K562 (cell line): ENCODE data around the gene UBN2. TPM values are rescaled to one million over a fixed set of nuclear protein-coding genes. Genes with fewer than 3 reads are reported as not detected.

Experiments
- ATAC-seq: fragments of 200-7000 bp; cut with Tn5 transposase; 3 replicates; pipeline ENCODE4 v1.9.1; 2020; ENCODE audit warnings: moderate library complexity
- BruUV-seq: library from RNA; stranded (reverse); fragments of 400-500 nt; replicated peaks from 2 replicates; lab custom pipeline; 2021; lab: Mats Ljungman, UMichigan
- CTCF ChIA-PET: fragments of 300-600 bp; formaldehyde crosslinking; extraction: SDS; loops from one replicate; lab custom pipeline; 2021; ENCODE audit warnings: low intra/inter-chr PET ratio; lab: Yijun Ruan, JAX
- POLR2A ChIA-PET: fragments of 300-600, 350-650 bp; sonication (Branson Sonifier 250); formaldehyde crosslinking; extraction: SDS; loops from one replicate; lab custom pipeline; 2021; ENCODE audit warnings: antibody characterized with exemption, inconsistent platforms; lab: Yijun Ruan, JAX
- DNase-seq, 4 experiments: peaks; one replicate each; pipeline versions ENCODE4 v3.0.0 to v3.0.0-alpha.2; 2011 to 2018; ENCODE audit warnings: low spot score in 3 of 4, mixed read lengths in 3 of 4; ENCODE audit errors: extremely low read depth in 1 of 4
- FAIRE-seq: peaks from 2 replicates; lab custom pipeline; 2011; peaks lifted over from hg19 to GRCh38; lab: Jason Lieb, UNC
- H2AFZ ChIP-seq: 2 replicates; pipeline ENCODE4 v1.6.0; 2011; ENCODE audit warnings: low read depth, low read length, control low read depth, inconsistent platforms
- H3K27ac ChIP-seq: fragments of 200-600 bp; 3 replicates; pipeline ENCODE4 v1.8.0; 2011; ENCODE audit warnings: low read depth, mild to moderate bottlenecking, control low read depth, inconsistent platforms, low read length, moderate library complexity, mixed read lengths; ENCODE audit errors: extremely low read depth
- H3K27me3 ChIP-seq, 2 experiments: fragments of 300-600 bp in 1 of 2; 2 replicates in 1 of 2; 3 replicates in 1 of 2; pipeline versions ENCODE4 v1.6.0 to v1.8.0; 2011; ENCODE audit warnings: inconsistent platforms in 2 of 2, low read length in 2 of 2, mild to moderate bottlenecking in 1 of 2, mixed read lengths in 1 of 2, moderate library complexity in 1 of 2; ENCODE audit not compliant: control insufficient read depth in 2 of 2, insufficient read depth in 2 of 2
- H3K36me3 ChIP-seq: fragments of 300-600 bp; 3 replicates; pipeline ENCODE4 v1.8.0; 2011; ENCODE audit warnings: mild to moderate bottlenecking, low read length, inconsistent platforms; ENCODE audit not compliant: control insufficient read depth, insufficient read depth
- H3K4me1 ChIP-seq, 2 experiments: fragments of 200-600 bp in 1 of 2; replicated peaks in 1 of 2; 2 replicates in 1 of 2; 3 replicates in 1 of 2; pipeline versions ENCODE4 v1.5.1 to v1.8.0; 2011; ENCODE audit warnings: inconsistent platforms in 2 of 2, low read length in 2 of 2, mild to moderate bottlenecking in 1 of 2, mixed read lengths in 1 of 2, moderate library complexity in 1 of 2; ENCODE audit not compliant: control insufficient read depth in 2 of 2, insufficient read depth in 2 of 2
- H3K4me2 ChIP-seq: 2 replicates; pipeline ENCODE4 v1.6.1; 2011; ENCODE audit warnings: low read length, control low read depth, inconsistent platforms, mixed read lengths; ENCODE audit not compliant: insufficient read depth
- H3K4me3 ChIP-seq: fragments of 200-600 bp; sonication (generic), shearing (Covaris generic); 2 replicates; pipeline ENCODE4 v1.5.1; 2016; ENCODE audit warnings: control low read depth, inconsistent platforms
- H3K79me2 ChIP-seq: fragments of 200-600 bp; 3 replicates; pipeline ENCODE4 v1.8.0; 2011; ENCODE audit warnings: low read length, inconsistent platforms; ENCODE audit not compliant: control insufficient read depth, insufficient read depth
- H3K9ac ChIP-seq, 2 experiments: 2 replicates each; pipeline versions ENCODE4 v1.6.0 to v1.6.1; 2011; ENCODE audit warnings: low read depth in 2 of 2, low read length in 2 of 2, control low read depth in 1 of 2, inconsistent platforms in 1 of 2, mild to moderate bottlenecking in 1 of 2, mixed read lengths in 1 of 2; ENCODE audit not compliant: insufficient read depth in 1 of 2
- H3K9me1 ChIP-seq: one replicate; pipeline ENCODE4 v1.6.0; 2011; ENCODE audit warnings: inconsistent platforms, mild to moderate bottlenecking, low read length, moderate library complexity; ENCODE audit not compliant: control insufficient read depth, insufficient read depth
- H3K9me3 ChIP-seq: replicated peaks from 2 replicates; pipeline ENCODE4 v1.5.1; 2011; ENCODE audit warnings: low read depth, low read length, inconsistent platforms; ENCODE audit not compliant: control insufficient read depth, insufficient read depth
- H4K20me1 ChIP-seq: replicated peaks from 2 replicates; pipeline ENCODE4 v1.6.1; 2011; ENCODE audit warnings: low read length, inconsistent platforms, mixed read lengths; ENCODE audit not compliant: control insufficient read depth, insufficient read depth
- ADNP ChIP-seq: fragments of 200-800 bp; sonication (Bioruptor generic); IDR thresholded peaks from 2 replicates; pipeline ENCODE4 v1.6.1; 2016; ENCODE audit warnings: missing genetic modification characterization, missing compliant biosample characterization
- ATF3 ChIP-seq, 2 experiments: fragments of 450-650 bp in 1 of 2; sonication (generic) in 1 of 2; formaldehyde crosslinking in 1 of 2; IDR thresholded peaks in 1 of 2; conservative IDR thresholded peaks in 1 of 2; 2 replicates each; pipeline versions ENCODE4 v1.6.1 to v1.8.1; 2016 to 2023; ENCODE audit warnings: mild to moderate bottlenecking in 2 of 2, moderate library complexity in 2 of 2, inconsistent platforms in 1 of 2, missing genetic modification reagents in 1 of 2
- BACH1 ChIP-seq: fragments of 200-800 bp; sonication (Bioruptor generic); IDR thresholded peaks from 2 replicates; pipeline ENCODE4 v1.6.1; 2016; ENCODE audit warnings: missing genetic modification characterization, missing compliant biosample characterization
- BCOR ChIP-seq: fragments of 450-650 bp; IDR thresholded peaks from 2 replicates; pipeline ENCODE4 v1.6.1; 2016
- KDM1A ChIP-seq, 2 experiments: fragments of 450-650 bp; IDR thresholded peaks; 2 replicates each; pipeline ENCODE4 v1.6.1; 2016; ENCODE audit warnings: mild to moderate bottlenecking in 2 of 2
- RAD51 ChIP-seq: fragments of 450-650 bp; IDR thresholded peaks from 2 replicates; pipeline ENCODE4 v1.7.1; 2016; ENCODE audit warnings: low read depth, mild to moderate bottlenecking, borderline replicate concordance
- RBM25 ChIP-seq: fragments of 200-400 bp; formaldehyde crosslinking; IDR thresholded peaks from 2 replicates; pipeline ENCODE4 v1.6.1; 2018; ENCODE audit warnings: low read length, low read depth, moderate library complexity; ENCODE audit not compliant: severe bottlenecking
- RBM34 ChIP-seq: fragments of 200-400 bp; formaldehyde crosslinking; IDR thresholded peaks from 2 replicates; pipeline ENCODE4 v1.6.1; 2018; ENCODE audit warnings: low read length, borderline replicate concordance; ENCODE audit not compliant: insufficient read depth
- ZNF695 ChIP-seq: fragments of 450-650 bp; formaldehyde crosslinking; IDR thresholded peaks from 2 replicates; pipeline ENCODE4 v1.4.0; 2020; ENCODE audit warnings: mild to moderate bottlenecking, moderate library complexity
- WGBS: fragments of 100-300 bp; shearing (Covaris generic); methylation state at CpG from one replicate; pipeline ENCODE4 v1.1.6; 2016; ENCODE audit warnings: low coverage, mixed read lengths; ENCODE audit not compliant: insufficient coverage; ENCODE audit errors: missing lambda C conversion rate; 5-methylcytosine and 5-hydroxymethylcytosine counted together
- in situ Hi-C: fragments of 300-500 bp; cut with MboI; formaldehyde crosslinking; loops from 4 replicates; pipeline ENCODE4 v1.15.0; 2018; ENCODE audit warnings: inconsistent platforms, mixed read lengths
- intact Hi-C: fragments of 100-400 bp; cut with micrococcal nuclease; formaldehyde crosslinking; loops from 2 replicates; pipeline ENCODE4 v1.14.2; 2022
- polyA plus RNA-seq, 8 experiments: library from polyadenylated mRNA; depleted of rRNA in 4 of 8; stranded (reverse) in 5 of 8; unstranded in 3 of 8; fragments of >200 nt; fragmentation: Nextera tagmentation in 2 of 8; fragmentation: Illumina TruSeq in 1 of 8; extraction: Ambion mirVana in 2 of 8; extraction: Trizol in 1 of 8; gene quantifications; 2 replicates each; pipeline versions ENCODE4 v1.2.1 to v1.2.3, GENCODE V29; 2011 to 2014; ENCODE audit warnings: inconsistent platforms in 1 of 8, missing spikeins in 1 of 8
- total RNA-seq, 7 experiments: library from RNA; depleted of rRNA in 6 of 7; stranded (reverse); fragments of >200 nt in 6 of 7; fragmentation: Illumina TruSeq in 2 of 7; extraction: Trizol in 2 of 7; gene quantifications; 2 replicates each; pipeline versions ENCODE4 v1.2.1 to v1.2.3, GENCODE V29; 2011 to 2021; ENCODE audit warnings: low replicate concordance in 1 of 7

UBN2 gene
- total and polyA plus RNA-seq, 9 of the 15 experiments (the other 6 are each of a cell fraction or from before 2014, with no cell fraction given): 1.2 to 19.5 (median 9.9) TPM

GRCh38 chr7:139212133-139212532, 18.9 kb upstream of the UBN2 start:
- no peak overlapping the region for H3K9ac ChIP-seq
- FAIRE-seq: no peak
- in situ Hi-C loops: no loop called here

More at GRCh38 chr7:139212133-139212532, 18.9 kb upstream of the UBN2 start:
- no peak for TF ChIP-seq RBM34
- peak; percentile 72; the same call in 1 of the 2 replicates for TF ChIP-seq BCOR
- no peak for TF ChIP-seq ATF3 (IDR thresholded peaks at IDR 0.05)
- 0 out of 2 replicates have a peak, but pooled peaks have one; percentile 16 for TF ChIP-seq ATF3 (CRISPR knock-in tag; conservative IDR thresholded peaks at IDR 0.05)
- TF ChIP-seq ZNF695 (CRISPR knock-in tag): no peak
- 0 out of 4 replicates have a peak, but pooled peaks of 1 of the 2 experiments have one; percentile 17 for TF ChIP-seq KDM1A (IDR thresholded peaks at IDR 0.05)
- peak; percentile 80 for TF ChIP-seq ADNP (tag)
- peak; percentile 69 for TF ChIP-seq RBM25
- TF ChIP-seq BACH1 (tag): no peak
- no peak for TF ChIP-seq RAD51
- H3K79me2 ChIP-seq: no peaks in the 10 kb centered on the region
- no peaks in the 10 kb centered on the region for H3K9me1 ChIP-seq
- no peaks in the 10 kb centered on the region; a peak in 2 of 5 replicates for H3K27me3 ChIP-seq
- no peak overlapping the region for H3K4me3 ChIP-seq
- no peaks in the 10 kb centered on the region; the same call in 1 of the 2 replicates for H3K9me3 ChIP-seq
- no peaks in the 10 kb centered on the region for H3K36me3 ChIP-seq
- DNase-seq (no peak), ATAC-seq (no peak)
- WGBS: 36% methylated on average over 2 of the region's 2 CpGs
- H3K27ac ChIP-seq: no peak overlapping the region
- H3K4me2 ChIP-seq: no peak overlapping the region
- POLR2A ChIA-PET: interaction anchor here (0.7 to 1.2 kb wide), 2 partner anchors 12 to 157 kb away, joined by 3 to 4 read pairs; no protein-coding TSS in a partner anchor
- intact Hi-C loops: no loop called here
- no peak overlapping the region for H2AFZ ChIP-seq
- no peaks in the 10 kb centered on the region for H3K4me1 ChIP-seq
- no TSS peak for BruUV-seq
- CTCF ChIA-PET: no interaction called here
- no peaks in the 10 kb centered on the region for H4K20me1 ChIP-seq
